Activated T-cell treated with anti-CD3 and anti-CD28 coated beads for 1 hour (primary cell): ENCODE data around the gene TUBAL3.
"Not testable (repeated sequence)": the region's sequence is repeated elsewhere in the genome, so short reads cannot be mapped to it uniquely, and the experiment has no call there.

Experiments used
- DNase-seq: peaks from one replicate; pipeline ENCODE4 v3.0.0-alpha.2; 2020; ENCODE audit warnings: low read depth

Gene TUBAL3

DNA sequence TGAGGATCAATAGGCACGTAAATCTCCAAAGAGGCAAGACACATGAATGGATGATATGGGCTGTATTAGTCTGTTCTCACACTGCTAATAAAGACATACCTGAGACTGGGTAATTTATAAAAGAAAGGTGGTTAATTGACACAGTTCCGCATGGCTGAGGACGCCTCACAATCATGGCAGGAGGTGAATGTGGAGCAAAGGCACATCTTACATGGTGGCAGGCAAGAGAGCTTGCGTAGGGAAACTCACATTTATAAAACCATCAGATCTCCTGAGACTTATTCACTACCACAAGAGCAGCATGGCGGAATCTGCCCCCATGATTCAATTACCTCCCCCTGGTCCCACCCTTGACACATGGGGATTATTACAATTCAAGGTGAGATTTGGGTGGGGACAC lies 25.4 kb downstream of the TUBAL3 start:
- not testable (repeated sequence) for DNase-seq

GRCh38 chr10:5376450-5376849 lies 28.2 kb downstream of the TUBAL3 start:
- DNase-seq: no peak

GRCh38 chr10:5373891-5374611 lies 30.6 kb downstream of the TUBAL3 start:
- DNase-seq: no peak

DNA sequence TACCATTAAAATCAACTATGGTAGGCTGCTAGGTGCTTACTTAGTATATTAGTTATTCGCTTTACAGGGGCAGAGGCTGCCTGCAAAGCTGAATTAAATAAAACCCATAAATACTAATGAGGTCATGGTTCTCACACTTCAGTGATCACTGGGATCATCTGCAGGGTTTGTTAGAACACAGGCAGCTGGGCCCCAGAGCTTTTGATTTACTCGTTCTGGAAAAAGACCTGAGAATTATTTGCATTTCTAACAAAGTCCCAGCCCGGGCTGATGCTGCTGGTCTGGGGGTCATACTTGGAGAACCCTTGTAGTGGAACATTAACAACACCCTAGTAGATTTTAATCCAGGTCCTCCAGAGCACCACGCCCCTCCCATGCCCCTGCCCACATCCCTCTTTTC lies 31.3 kb downstream of the TUBAL3 start:
- DNase-seq: no peak

DNA sequence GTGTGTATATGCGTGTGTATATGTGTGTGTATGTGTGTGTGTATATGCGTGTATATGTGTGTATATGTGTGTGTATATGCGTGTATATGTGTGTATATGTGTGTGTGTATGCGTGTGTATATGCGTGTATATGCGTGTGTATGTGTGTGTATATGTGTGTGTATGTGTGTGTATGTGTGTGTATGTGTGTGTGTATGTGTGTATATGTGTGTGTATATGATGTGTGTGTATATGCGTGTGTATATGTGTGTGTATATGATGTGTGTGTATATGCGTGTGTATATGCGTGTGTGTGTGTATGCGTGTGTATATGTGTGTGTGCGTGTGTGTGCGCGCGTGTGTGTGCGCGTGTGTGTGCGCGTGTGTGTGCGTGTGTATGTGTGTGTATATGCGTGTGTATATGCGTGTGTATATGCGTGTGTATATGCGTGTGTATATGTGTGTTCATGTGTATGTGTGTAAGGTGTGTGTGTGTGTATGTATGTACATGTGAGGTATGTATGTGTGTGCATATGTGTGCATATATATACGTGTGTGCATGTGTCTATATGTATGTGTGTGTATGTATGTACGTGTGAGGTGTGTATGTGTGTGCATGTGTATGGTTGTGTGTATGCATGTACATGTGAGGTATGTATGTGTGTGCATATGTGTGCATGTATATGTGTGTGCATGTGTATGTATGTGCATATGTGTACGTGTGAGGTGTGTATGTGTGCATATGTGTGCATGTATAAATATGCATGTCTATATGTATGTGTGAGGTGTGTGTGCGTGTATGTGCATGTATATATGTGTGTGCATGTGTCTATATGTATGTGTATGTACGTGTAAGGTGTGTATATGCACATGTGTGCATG lies 33.9 kb downstream of the TUBAL3 start:
- no peak for DNase-seq

GRCh38 chr10:5369362-5370158 lies 35.1 kb downstream of the TUBAL3 start:
- no peak for DNase-seq

GRCh38 chr10:5365928-5366327 lies 38.7 kb downstream of the TUBAL3 start:
- DNase-seq: no peak

DNA sequence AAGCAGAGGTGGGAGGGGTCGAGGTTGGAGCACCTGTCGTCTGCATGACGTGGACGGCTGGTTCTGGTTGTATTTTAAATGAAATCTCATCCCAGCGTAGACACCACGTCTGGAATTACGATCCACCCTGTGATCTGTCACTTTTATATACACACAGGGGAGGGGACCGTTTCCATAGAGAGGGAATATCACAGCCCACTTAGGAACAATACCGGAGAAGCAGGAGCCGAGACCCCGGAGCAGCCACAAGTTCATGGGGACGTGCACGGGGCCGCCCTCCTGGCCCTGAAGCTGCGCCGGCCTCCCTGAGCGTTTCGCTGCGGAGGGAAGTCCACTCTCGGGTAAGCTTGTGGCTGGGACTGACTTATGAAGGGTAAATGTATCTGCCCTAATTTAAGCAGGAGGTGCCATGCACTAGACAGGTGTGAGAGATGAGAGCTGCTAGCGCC lies 39.7 kb downstream of the TUBAL3 start, which contains the start of gene UCN3:
Gene UCN3, plus strand, starts transcription at position 77 of the 449 bp plus-strand sequence. CDS start 8,755 bp downstream, outside the sequence.
- DNase-seq: no peak

GRCh38 chr10:5364374-5364773 lies 40.3 kb downstream of the TUBAL3 start:
- no peak for DNase-seq

DNA sequence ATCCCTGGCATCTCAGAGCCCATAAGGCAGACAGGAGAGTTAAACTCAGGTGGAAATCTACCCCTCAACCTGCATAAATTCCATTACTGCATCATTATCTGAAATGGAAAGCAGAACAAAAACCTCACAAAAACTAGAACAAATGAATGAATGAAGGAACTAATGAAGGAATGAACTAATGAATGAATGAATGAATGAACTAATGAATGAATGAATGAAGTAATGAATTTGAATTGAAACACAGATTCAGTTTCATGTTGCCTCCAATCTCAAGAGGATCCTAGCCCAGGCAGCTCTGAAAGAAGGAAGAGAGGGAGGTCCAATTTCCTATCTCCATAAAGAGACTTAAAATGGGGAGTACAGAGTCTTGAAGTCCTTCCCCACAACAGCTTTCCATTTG lies 41.8 kb downstream of the TUBAL3 start:
- DNase-seq: no peak

GRCh38 chr10:5361966-5362365 lies 42.7 kb downstream of the TUBAL3 start:
- no peak for DNase-seq

- DNase-seq: no peak
Observed at GRCh38 chr10:5360318-5360915, 44.2 kb downstream of the TUBAL3 start.

DNA sequence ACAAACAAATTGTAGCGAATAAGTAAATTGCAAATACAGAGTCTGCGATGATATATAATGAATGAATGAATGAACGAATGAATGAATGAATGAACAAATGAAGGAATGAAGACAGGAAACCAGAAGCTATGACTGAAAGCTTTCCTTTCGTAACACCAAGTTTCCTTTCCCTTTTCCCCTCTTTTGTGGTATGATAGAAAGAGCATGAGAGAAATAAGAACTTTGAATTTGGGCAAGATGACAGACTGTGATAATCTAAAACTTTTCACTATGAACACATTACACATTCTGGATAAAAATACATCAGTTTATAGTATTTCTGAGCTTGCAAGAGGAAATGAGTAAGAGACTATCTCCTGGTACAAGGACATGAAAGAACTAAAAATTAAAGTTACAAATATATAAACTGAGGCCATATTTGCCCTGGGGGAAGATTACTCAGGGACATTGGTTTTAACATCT lies 48.3 kb downstream of the TUBAL3 start:
- DNase-seq: no peak

DNA sequence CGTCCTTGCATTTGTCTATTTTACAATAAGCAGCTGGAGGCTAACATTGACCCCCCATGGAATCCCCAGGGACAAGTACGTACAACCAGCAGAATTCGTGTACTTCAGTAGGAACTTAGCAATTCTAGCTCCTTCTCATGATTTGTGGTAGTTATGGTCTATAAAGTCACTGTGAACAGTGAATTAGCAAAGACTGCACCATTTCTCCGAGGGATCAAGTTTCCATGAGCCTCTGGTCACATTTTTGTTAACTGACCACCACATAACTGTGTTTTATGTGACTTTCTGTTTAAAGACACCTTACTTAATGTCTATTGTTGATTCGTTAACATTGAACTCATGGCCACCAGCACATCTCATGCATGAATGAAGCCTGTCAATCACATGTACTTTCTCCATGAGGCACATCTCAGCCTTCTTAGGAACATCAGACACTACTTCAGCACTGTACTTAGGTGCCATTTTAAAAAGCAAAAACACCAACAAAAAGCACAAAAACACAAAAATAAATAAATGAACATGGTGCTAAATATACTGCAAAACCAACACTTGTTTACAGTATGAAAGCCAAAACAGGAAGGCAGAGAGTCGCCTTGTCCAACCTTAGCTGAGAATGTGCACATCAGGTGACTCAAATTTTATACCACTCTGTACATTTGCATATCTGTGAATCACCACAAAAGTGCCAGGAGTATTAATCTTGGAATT lies 48.9 kb downstream of the TUBAL3 start:
- no peak for DNase-seq

GRCh38 chr10:5354068-5354467 lies 50.6 kb downstream of the TUBAL3 start:
- no peak for DNase-seq

DNA sequence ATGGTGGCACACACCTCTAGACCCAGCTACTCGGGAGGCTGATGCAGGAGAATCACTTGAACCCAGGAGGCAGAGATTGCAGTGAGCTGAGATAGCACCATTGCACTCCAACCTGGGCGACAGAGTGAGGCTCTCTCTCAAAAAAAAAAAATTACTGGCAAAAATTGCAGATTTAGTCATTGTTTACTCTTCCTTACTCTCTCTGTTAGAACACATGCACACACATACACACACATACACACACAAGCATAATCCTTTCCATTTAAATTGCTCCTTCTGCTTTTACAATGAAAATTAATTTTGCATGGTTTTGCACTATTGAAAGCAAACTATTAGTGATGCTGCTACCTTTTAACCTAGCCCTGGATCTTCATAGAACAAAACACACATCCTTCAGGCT lies 55.3 kb downstream of the TUBAL3 start:
- no peak for DNase-seq

DNA sequence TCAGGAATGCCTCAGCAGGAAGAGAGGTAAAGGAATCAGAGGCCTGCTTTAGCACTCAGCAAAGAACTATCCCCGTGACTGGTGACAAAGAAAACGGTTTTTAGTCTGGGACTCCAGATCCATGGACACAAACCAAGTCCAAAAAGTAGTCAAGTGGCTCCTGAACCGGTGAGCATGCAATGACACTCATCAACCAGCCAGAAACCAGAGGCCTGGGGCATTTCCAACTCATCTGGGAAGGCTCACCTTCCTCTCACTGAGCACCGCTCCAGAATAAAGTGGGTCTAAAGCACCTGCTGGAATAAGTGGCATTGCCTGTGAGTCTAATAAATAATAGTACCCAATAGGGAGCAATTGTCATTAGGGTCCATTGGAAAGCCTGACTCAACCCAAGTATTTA lies 57.7 kb downstream of the TUBAL3 start:
- DNase-seq: no peak

GRCh38 chr10:5344746-5345145 lies 59.9 kb downstream of the TUBAL3 start:
- no peak for DNase-seq

GRCh38 chr10:5343979-5344378 lies 60.6 kb downstream of the TUBAL3 start:
- no peak for DNase-seq

- no peak for DNase-seq
Observed at GRCh38 chr10:5343561-5343960, 61.1 kb downstream of the TUBAL3 start.
